T-helper 1 cell treated with Interleukin-12 subunit alpha and Interleukin-12 subunit beta and Interleukin-4 antibody, amounts not matched to agents 30 μg/mL and 1 μg/mL, for 36 hours (primary cell): ENCODE measurements around the gene GKN2.
"Not testable (repeated sequence)": the region's sequence is repeated elsewhere in the genome, so short reads cannot be mapped to it uniquely, and the experiment has no call there.

Source experiments
- H3K27ac Mint-ChIP-seq: one replicate; pipeline ENCODE4 v1.8.0; 2021; ENCODE audit warnings: mild to moderate bottlenecking, mixed read lengths
- H3K27me3 Mint-ChIP-seq: one replicate; pipeline ENCODE4 v1.8.0; 2021; ENCODE audit warnings: low read depth, mixed read lengths
- H3K36me3 Mint-ChIP-seq: one replicate; pipeline ENCODE4 v1.8.0; 2021; ENCODE audit warnings: low read depth, mixed read lengths
- H3K4me1 Mint-ChIP-seq: one replicate; pipeline ENCODE4 v1.8.0; 2021; ENCODE audit warnings: low read depth, mixed read lengths
- H3K4me3 Mint-ChIP-seq: one replicate; pipeline ENCODE4 v1.8.0; 2021; ENCODE audit warnings: mild to moderate bottlenecking, moderate library complexity, mixed read lengths
- H3K9me3 Mint-ChIP-seq: one replicate; pipeline ENCODE4 v1.8.0; 2021; ENCODE audit warnings: mixed read lengths

The GKN2 gene

DNA sequence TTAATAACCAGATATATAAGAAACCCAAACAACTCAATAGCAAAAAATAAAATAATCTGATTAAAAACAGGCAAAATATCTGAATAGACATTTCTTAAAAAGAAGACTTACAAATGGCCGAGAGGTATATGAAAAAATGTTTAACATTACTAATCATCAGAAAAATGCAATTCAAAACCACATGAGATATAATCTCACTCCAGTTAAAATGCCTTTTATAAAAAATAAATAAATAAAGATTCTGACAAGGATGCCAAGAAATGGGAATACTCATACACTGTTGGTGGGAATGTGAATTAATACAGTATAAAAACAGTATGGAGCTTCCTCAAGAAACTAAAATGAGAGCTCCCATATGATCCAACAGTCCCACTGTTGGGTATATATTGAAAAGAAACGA lies 47.6 kb downstream of the GKN2 start:
- H3K36me3 Mint-ChIP-seq = peaks cover 25% of the 10 kb centered on the region
- no peaks in the 10 kb centered on the region for H3K27me3 Mint-ChIP-seq
- peaks cover 34% of the 10 kb centered on the region for H3K9me3 Mint-ChIP-seq
- H3K4me3 Mint-ChIP-seq = no peak overlapping the region
- peaks cover 25% of the 10 kb centered on the region for H3K4me1 Mint-ChIP-seq
- H3K27ac Mint-ChIP-seq = no peak overlapping the region

DNA sequence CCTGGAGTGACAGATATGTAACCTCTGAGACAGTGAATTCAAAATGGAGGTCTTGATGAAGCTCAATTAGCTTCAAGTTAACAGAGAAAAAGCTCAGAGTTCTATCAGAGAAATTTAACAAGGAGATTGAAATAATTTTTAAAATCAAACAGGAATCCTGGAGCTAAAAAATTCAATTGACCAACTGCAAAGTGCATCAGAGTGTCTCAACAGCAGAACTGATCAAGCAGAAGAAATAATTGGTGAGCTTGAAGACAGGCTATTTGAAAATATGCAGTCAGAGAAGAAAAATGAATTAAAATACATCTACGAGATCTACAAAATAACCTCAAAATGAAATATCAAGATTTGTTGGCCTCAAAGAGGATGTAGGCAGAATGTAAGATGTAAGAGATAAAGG lies 51.1 kb downstream of the GKN2 start:
- peaks cover 39% of the 10 kb centered on the region for H3K9me3 Mint-ChIP-seq
- H3K4me1 Mint-ChIP-seq = no peaks in the 10 kb centered on the region
- H3K36me3 Mint-ChIP-seq = peaks cover 20% of the 10 kb centered on the region
- H3K4me3 Mint-ChIP-seq = no peak overlapping the region
- peaks cover 3% of the 10 kb centered on the region for H3K27me3 Mint-ChIP-seq
- no peak overlapping the region for H3K27ac Mint-ChIP-seq

DNA sequence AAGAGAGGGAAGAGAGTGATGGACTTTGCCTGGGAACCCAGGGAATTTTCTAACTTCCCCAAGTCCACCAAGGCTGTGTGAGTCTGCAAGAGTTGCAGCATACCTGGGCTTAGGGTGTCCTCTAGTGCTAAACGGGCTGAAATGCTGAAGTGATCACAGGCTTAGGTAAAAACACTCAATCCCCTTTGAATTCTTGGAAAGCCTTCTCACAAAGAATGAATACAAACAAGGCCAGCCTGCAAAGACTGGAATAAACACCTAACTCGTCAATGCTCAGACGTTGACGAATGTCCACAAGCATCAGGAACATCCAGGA lies 51.5 kb downstream of the GKN2 start:
- H3K9me3 Mint-ChIP-seq = peaks cover 39% of the 10 kb centered on the region
- no peak overlapping the region for H3K4me3 Mint-ChIP-seq
- H3K27me3 Mint-ChIP-seq = peaks cover 3% of the 10 kb centered on the region
- no peaks in the 10 kb centered on the region for H3K4me1 Mint-ChIP-seq
- H3K36me3 Mint-ChIP-seq = peaks cover 20% of the 10 kb centered on the region
- H3K27ac Mint-ChIP-seq = no peak overlapping the region

DNA sequence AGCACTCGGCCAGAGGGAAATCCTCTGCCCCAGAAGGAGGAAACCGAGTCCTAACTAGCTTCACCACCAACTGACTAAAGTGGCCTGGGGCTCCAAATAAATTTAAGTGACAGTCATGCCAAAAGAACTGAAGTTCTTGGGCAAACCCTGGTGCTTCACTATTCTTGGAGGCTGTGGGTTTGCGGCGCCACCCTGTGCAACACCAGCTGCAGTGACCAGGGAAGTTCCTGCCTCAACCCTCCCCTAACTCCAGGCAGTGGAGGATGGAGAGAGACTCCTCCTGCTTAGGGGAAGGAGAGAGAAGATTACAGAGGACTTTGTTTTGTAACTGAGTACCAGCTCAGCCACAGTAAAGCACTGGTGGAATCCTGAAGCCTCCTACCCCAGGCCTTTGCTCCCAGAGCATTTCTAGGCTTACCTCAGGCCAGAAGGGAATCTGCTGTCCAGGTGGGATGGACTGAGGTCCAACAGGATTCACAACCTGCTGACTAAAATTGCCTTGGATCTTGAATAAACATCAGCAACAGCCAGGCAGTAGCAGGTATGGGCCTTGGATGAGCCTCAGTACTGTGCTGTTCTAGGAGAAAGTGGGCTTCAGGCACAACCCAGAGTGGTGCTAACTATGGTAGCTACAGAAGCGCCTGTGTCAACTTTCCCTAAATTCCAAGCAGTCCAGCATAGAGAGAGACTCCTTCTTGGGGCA lies 52.0 kb downstream of the GKN2 start:
- Mint-ChIP-seq H3K4me3 (no peak overlapping the region), H3K27ac (no peak overlapping the region), H3K36me3 (peaks cover 20% of the 10 kb centered on the region), H3K27me3 (peaks cover 3% of the 10 kb centered on the region), H3K9me3 (peaks cover 39% of the 10 kb centered on the region), H3K4me1 (no peaks in the 10 kb centered on the region)

DNA sequence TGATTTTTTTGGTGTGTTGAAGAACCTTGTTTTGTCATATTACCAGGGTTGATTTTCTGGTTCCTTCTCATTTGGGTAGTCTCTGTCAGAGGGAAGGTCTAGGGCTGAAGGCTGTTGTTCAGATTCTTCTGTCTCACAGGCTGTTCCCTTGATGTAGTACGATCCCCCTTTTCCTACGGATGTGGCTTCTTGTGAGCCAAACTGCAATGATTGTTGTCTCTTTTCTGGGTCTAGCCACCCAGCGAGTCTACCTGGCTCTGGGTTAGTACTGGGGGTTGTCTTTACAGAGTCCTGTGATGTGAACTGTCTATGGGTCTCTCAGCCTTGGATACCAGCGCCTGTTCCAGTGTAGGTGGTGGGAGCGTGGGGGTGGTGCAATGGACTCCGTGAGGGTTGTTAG lies 56.7 kb downstream of the GKN2 start:
- not testable (repeated sequence) for H3K4me3 Mint-ChIP-seq, H3K36me3 Mint-ChIP-seq, H3K27ac Mint-ChIP-seq, H3K9me3 Mint-ChIP-seq, H3K27me3 Mint-ChIP-seq, H3K4me1 Mint-ChIP-seq
